Measurements from ENCODE around the gene TRABD2B.

Gene TRABD2B

GRCh38 chr1:47756006-47756405 is 241.2 kb downstream of the TRABD2B start:
- Histone ChIP-seq H3K4me3 (replicated peaks; ENCODE audit: low read depth, low read length) (no peak overlapping the region), H3K27me3 (replicated peaks; ENCODE audit: control insufficient read depth, insufficient read depth, low read length) (no peaks in the 10 kb centered on the region; the same call in none of the 2 replicates), H3K36me3 (ENCODE audit: control insufficient read depth, insufficient read depth, low read length) (no peaks in the 10 kb centered on the region)
- TF ChIP-seq, protein P1, sequence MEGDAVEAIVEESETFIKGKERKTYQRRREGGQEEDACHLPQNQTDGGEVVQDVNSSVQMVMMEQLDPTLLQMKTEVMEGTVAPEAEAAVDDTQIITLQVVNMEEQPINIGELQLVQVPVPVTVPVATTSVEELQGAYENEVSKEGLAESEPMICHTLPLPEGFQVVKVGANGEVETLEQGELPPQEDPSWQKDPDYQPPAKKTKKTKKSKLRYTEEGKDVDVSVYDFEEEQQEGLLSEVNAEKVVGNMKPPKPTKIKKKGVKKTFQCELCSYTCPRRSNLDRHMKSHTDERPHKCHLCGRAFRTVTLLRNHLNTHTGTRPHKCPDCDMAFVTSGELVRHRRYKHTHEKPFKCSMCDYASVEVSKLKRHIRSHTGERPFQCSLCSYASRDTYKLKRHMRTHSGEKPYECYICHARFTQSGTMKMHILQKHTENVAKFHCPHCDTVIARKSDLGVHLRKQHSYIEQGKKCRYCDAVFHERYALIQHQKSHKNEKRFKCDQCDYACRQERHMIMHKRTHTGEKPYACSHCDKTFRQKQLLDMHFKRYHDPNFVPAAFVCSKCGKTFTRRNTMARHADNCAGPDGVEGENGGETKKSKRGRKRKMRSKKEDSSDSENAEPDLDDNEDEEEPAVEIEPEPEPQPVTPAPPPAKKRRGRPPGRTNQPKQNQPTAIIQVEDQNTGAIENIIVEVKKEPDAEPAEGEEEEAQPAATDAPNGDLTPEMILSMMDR (IDR thresholded peaks at IDR 0.05; ENCODE audit: insufficient read depth, low read length, poor library complexity, severe bottlenecking) = no peak
- DNase-seq (ENCODE audit: extremely low read depth, insufficient read length) = no peak

GRCh38 chr1:47755101-47755990 is 241.8 kb downstream of the TRABD2B start:
- no peaks in the 10 kb centered on the region for H3K36me3 ChIP-seq (ENCODE audit: control insufficient read depth, insufficient read depth, low read length)
- TF ChIP-seq, protein P1 (IDR thresholded peaks at IDR 0.05; ENCODE audit: insufficient read depth, low read length, poor library complexity, severe bottlenecking) = peak; percentile 89
- no peak for DNase-seq (ENCODE audit: extremely low read depth, insufficient read length)
- H3K4me3 ChIP-seq (replicated peaks; ENCODE audit: low read depth, low read length) = no peak overlapping the region
- H3K27me3 ChIP-seq (replicated peaks; ENCODE audit: control insufficient read depth, insufficient read depth, low read length) = no peaks in the 10 kb centered on the region; the same call in none of the 2 replicates

GRCh38 chr1:47754221-47754620 is 243.0 kb downstream of the TRABD2B start:
- DNase-seq (ENCODE audit: extremely low read depth, insufficient read length) = no peak
- H3K36me3 ChIP-seq (ENCODE audit: control insufficient read depth, insufficient read depth, low read length) = no peaks in the 10 kb centered on the region
- no peak overlapping the region for H3K4me3 ChIP-seq (replicated peaks; ENCODE audit: low read depth, low read length)
- TF ChIP-seq, protein P1 (IDR thresholded peaks at IDR 0.05; ENCODE audit: insufficient read depth, low read length, poor library complexity, severe bottlenecking) = no peak
- no peaks in the 10 kb centered on the region; the same call in 1 of the 2 replicates for H3K27me3 ChIP-seq (replicated peaks; ENCODE audit: control insufficient read depth, insufficient read depth, low read length)

GRCh38 chr1:47753808-47754207 is 243.4 kb downstream of the TRABD2B start:
- Histone ChIP-seq H3K36me3 (ENCODE audit: control insufficient read depth, insufficient read depth, low read length) (no peaks in the 10 kb centered on the region), H3K4me3 (replicated peaks; ENCODE audit: low read depth, low read length) (no peak overlapping the region), H3K27me3 (replicated peaks; ENCODE audit: control insufficient read depth, insufficient read depth, low read length) (no peaks in the 10 kb centered on the region; the same call in 1 of the 2 replicates)
- no peak for DNase-seq (ENCODE audit: extremely low read depth, insufficient read length)
- TF ChIP-seq, protein P1 (IDR thresholded peaks at IDR 0.05; ENCODE audit: insufficient read depth, low read length, poor library complexity, severe bottlenecking) = no peak

DNA sequence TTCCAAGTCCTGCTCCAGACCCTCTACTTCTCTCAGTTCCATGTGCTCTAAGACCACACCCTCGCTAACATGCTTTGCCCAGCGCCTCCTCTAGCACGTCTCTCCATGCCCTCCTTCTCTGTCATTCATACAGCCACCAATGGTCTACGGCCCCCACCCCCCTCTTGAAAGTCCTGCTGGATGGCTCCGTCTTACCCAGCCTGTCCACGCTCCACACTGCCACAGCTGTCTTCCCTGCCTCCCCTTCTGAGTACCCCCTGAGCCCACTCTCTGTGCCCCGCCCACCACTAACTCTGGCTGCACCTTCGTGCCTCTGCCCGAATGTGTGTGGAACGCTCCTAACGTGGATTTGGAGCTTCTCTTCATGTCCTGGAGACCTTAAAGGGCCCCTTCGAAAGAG is 244.6 kb downstream of the TRABD2B start:
- TF ChIP-seq, protein P1 (IDR thresholded peaks at IDR 0.05; ENCODE audit: insufficient read depth, low read length, poor library complexity, severe bottlenecking) = no peak
- H3K36me3 ChIP-seq (ENCODE audit: control insufficient read depth, insufficient read depth, low read length) = no peaks in the 10 kb centered on the region
- H3K4me3 ChIP-seq (replicated peaks; ENCODE audit: low read depth, low read length) = no peak overlapping the region
- DNase-seq (ENCODE audit: extremely low read depth, insufficient read length) = no peak
- H3K27me3 ChIP-seq (replicated peaks; ENCODE audit: control insufficient read depth, insufficient read depth, low read length) = no peaks in the 10 kb centered on the region; the same call in 1 of the 2 replicates
